ENCODE results near the gene LIPC. TPM values are rescaled to one million over a fixed set of nuclear protein-coding genes. Genes with fewer than 3 reads are reported as not detected.
A peak's percentile ranks its signal among the peaks of the same experiment; 100 is the strongest.

The LIPC gene
- polyA plus RNA-seq, 1 donor from 2014 or later = 0.95 TPM

GRCh38 chr15:58520936-58521292, 89.1 kb downstream of the LIPC start:
- Mint-ChIP-seq H3K36me3 (no peaks in the 10 kb centered on the region), H3K27ac (no peak overlapping the region), H3K27me3 (peaks cover 4% of the 10 kb centered on the region), H3K4me3 (peak overlapping the region in 1 of 4 donors; percentile 1), H3K4me1 (peaks cover 5 to 19% (median 5%) of the 10 kb centered on the region in 3 donors), H3K9me3 (no peaks in the 10 kb centered on the region)

- H3K4me3 Mint-ChIP-seq = peak overlapping the region in 1 of 4 donors; percentile 1
- H3K9me3 Mint-ChIP-seq = no peaks in the 10 kb centered on the region
- H3K27ac Mint-ChIP-seq = no peak overlapping the region
- H3K27me3 Mint-ChIP-seq = peaks cover 6% of the 10 kb centered on the region
- no peaks in the 10 kb centered on the region for H3K36me3 Mint-ChIP-seq
- H3K4me1 Mint-ChIP-seq = peaks cover 3 to 18% (median 5%) of the 10 kb centered on the region in 3 donors
Observed at GRCh38 chr15:58521293-58521991, 89.7 kb downstream of the LIPC start.

GRCh38 chr15:58522391-58522790, 90.6 kb downstream of the LIPC start:
- Mint-ChIP-seq H3K27me3 (peaks cover 6% of the 10 kb centered on the region), H3K27ac (no peak overlapping the region), H3K36me3 (no peaks in the 10 kb centered on the region), H3K4me3 (no peak overlapping the region), H3K4me1 (peaks cover 3 to 18% (median 5%) of the 10 kb centered on the region in 3 donors), H3K9me3 (no peaks in the 10 kb centered on the region)

- Mint-ChIP-seq H3K27me3 (peaks cover 6% of the 10 kb centered on the region), H3K4me3 (peak overlapping the region in 1 of 4 donors; percentile 78), H3K9me3 (no peaks in the 10 kb centered on the region), H3K36me3 (no peaks in the 10 kb centered on the region), H3K4me1 (peaks cover 3 to 17% (median 5%) of the 10 kb centered on the region in 3 donors), H3K27ac (no peak overlapping the region)
Observed at GRCh38 chr15:58522865-58523264, 91.1 kb downstream of the LIPC start.

GRCh38 chr15:58523634-58524033, 91.8 kb downstream of the LIPC start:
- Mint-ChIP-seq H3K4me1 (peaks cover 0 to 11% (median 3%) of the 10 kb centered on the region in 3 donors), H3K27ac (no peak overlapping the region), H3K36me3 (no peaks in the 10 kb centered on the region), H3K27me3 (peaks cover 6% of the 10 kb centered on the region), H3K9me3 (no peaks in the 10 kb centered on the region), H3K4me3 (no peak overlapping the region)

- H3K27ac Mint-ChIP-seq = no peak overlapping the region
- H3K4me1 Mint-ChIP-seq = peaks cover 0 to 8% (median 3%) of the 10 kb centered on the region in 3 donors
- H3K36me3 Mint-ChIP-seq = no peaks in the 10 kb centered on the region
- no peaks in the 10 kb centered on the region for H3K9me3 Mint-ChIP-seq
- peaks cover 6% of the 10 kb centered on the region for H3K27me3 Mint-ChIP-seq
- no peak overlapping the region for H3K4me3 Mint-ChIP-seq
Observed at GRCh38 chr15:58524247-58524646, 92.5 kb downstream of the LIPC start.

- no peak overlapping the region for H3K27ac Mint-ChIP-seq
- H3K36me3 Mint-ChIP-seq = peaks cover 1% of the 10 kb centered on the region
- no peak overlapping the region for H3K4me3 Mint-ChIP-seq
- no peaks in the 10 kb centered on the region for H3K9me3 Mint-ChIP-seq
- H3K27me3 Mint-ChIP-seq = peaks cover 10% of the 10 kb centered on the region
- peaks cover 0 to 8% (median 3%) of the 10 kb centered on the region in 3 donors for H3K4me1 Mint-ChIP-seq
Observed at GRCh38 chr15:58525991-58526421, 94.2 kb downstream of the LIPC start.

- Mint-ChIP-seq H3K4me3 (no peak overlapping the region), H3K27me3 (peaks cover 10% of the 10 kb centered on the region), H3K4me1 (peaks cover 0 to 2% (median 0%) of the 10 kb centered on the region in 3 donors), H3K9me3 (no peaks in the 10 kb centered on the region), H3K36me3 (peaks cover 1% of the 10 kb centered on the region), H3K27ac (no peak overlapping the region)
Observed at GRCh38 chr15:58526647-58527192, 94.9 kb downstream of the LIPC start.

- no peak overlapping the region for H3K4me3 Mint-ChIP-seq
- peaks cover 1% of the 10 kb centered on the region for H3K36me3 Mint-ChIP-seq
- no peak overlapping the region for H3K27ac Mint-ChIP-seq
- H3K4me1 Mint-ChIP-seq = no peaks in the 10 kb centered on the region
- H3K9me3 Mint-ChIP-seq = no peaks in the 10 kb centered on the region
- H3K27me3 Mint-ChIP-seq = peaks cover 8% of the 10 kb centered on the region
Observed at GRCh38 chr15:58527573-58528187, 95.9 kb downstream of the LIPC start.

GRCh38 chr15:58528188-58528870, 96.5 kb downstream of the LIPC start:
- H3K36me3 Mint-ChIP-seq = peaks cover 1% of the 10 kb centered on the region
- no peaks in the 10 kb centered on the region for H3K9me3 Mint-ChIP-seq
- peak overlapping the region in 1 of 4 donors; percentile 62 for H3K4me3 Mint-ChIP-seq
- no peaks in the 10 kb centered on the region for H3K4me1 Mint-ChIP-seq
- H3K27ac Mint-ChIP-seq = no peak overlapping the region
- peaks cover 7% of the 10 kb centered on the region for H3K27me3 Mint-ChIP-seq

GRCh38 chr15:58529041-58529440, 97.2 kb downstream of the LIPC start:
- no peaks in the 10 kb centered on the region for H3K9me3 Mint-ChIP-seq
- H3K27me3 Mint-ChIP-seq = peaks cover 6% of the 10 kb centered on the region
- no peak overlapping the region for H3K4me3 Mint-ChIP-seq
- H3K27ac Mint-ChIP-seq = no peak overlapping the region
- H3K36me3 Mint-ChIP-seq = peaks cover 1% of the 10 kb centered on the region
- no peaks in the 10 kb centered on the region for H3K4me1 Mint-ChIP-seq

- no peaks in the 10 kb centered on the region for H3K9me3 Mint-ChIP-seq
- peaks cover 1% of the 10 kb centered on the region for H3K36me3 Mint-ChIP-seq
- H3K27me3 Mint-ChIP-seq = peaks cover 6% of the 10 kb centered on the region
- H3K27ac Mint-ChIP-seq = no peak overlapping the region
- H3K4me1 Mint-ChIP-seq = no peaks in the 10 kb centered on the region
- no peak overlapping the region for H3K4me3 Mint-ChIP-seq
Observed at GRCh38 chr15:58530056-58530590, 98.3 kb downstream of the LIPC start.

- Mint-ChIP-seq H3K9me3 (no peaks in the 10 kb centered on the region), H3K27ac (no peak overlapping the region), H3K4me1 (no peaks in the 10 kb centered on the region), H3K4me3 (no peak overlapping the region), H3K27me3 (peaks cover 9% of the 10 kb centered on the region), H3K36me3 (peaks cover 1% of the 10 kb centered on the region)
Observed at GRCh38 chr15:58532126-58532525, 100.3 kb downstream of the LIPC start.

- H3K36me3 Mint-ChIP-seq = peaks cover 1% of the 10 kb centered on the region
- no peaks in the 10 kb centered on the region for H3K9me3 Mint-ChIP-seq
- H3K27ac Mint-ChIP-seq = no peak overlapping the region
- peaks cover 9% of the 10 kb centered on the region for H3K27me3 Mint-ChIP-seq
- H3K4me1 Mint-ChIP-seq = no peaks in the 10 kb centered on the region
- no peak overlapping the region for H3K4me3 Mint-ChIP-seq
Observed at GRCh38 chr15:58534556-58534955, 102.8 kb downstream of the LIPC start.

GRCh38 chr15:58535337-58535736, 103.5 kb downstream of the LIPC start:
- H3K27ac Mint-ChIP-seq = no peak overlapping the region

More at GRCh38 chr15:58535337-58535736, 103.5 kb downstream of the LIPC start:
- H3K4me1 Mint-ChIP-seq = no peaks in the 10 kb centered on the region
- peaks cover 1% of the 10 kb centered on the region for H3K36me3 Mint-ChIP-seq
- no peak overlapping the region for H3K4me3 Mint-ChIP-seq
- peaks cover 9% of the 10 kb centered on the region for H3K27me3 Mint-ChIP-seq
- no peaks in the 10 kb centered on the region for H3K9me3 Mint-ChIP-seq
